GDM1 (cell line): ENCODE results near the gene TIGD1.

Source experiments
- DNase-seq: peaks from one replicate; lab custom pipeline; 2025; lab: John Stamatoyannopoulos, UW

The TIGD1 gene

DNA sequence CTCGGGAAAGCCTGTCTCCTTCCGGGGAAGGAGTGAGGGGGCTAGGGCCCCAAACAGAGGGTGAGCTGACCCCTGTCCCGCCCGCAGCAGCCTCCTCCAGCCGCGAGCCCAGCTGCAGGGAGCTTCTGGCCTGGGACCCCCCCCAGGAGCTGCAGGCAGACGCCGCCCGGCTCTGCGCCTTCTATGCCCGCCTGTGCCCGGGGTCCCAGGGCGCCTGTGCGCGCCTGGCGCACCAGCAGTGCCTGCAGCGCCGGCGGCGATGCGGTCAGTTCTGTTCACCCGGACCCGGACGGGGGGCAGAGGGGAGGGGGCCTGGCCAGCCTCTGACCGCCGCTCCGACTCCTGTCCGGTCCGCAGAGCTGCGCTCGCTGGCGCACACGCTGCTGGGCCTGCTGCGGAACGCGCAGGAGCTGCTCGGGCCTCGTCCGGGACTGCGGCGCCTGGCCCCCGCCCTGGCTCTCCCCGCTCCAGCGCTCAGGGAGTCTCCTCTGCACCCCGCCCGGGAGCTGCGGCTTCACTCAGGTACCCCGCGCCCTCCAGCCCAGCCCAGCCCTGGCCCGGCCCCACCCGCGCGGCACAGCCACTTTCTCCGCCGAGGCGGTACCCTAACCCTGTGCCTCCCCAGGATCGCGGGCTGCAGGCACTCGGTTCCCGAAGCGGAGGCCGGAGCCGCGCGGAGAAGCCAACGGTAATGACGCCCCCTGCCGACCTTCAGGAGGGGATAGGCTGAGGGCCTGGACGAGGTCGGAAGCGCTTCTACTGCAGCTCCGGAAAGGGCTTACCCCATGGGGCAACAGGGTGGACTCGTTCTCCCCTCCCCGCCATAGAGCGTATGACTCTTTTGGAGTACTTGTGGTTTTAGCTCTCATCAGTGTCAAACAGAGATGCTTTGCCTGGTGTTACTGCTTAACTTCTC lies 26.4 kb downstream of the TIGD1 start:
- DNase-seq = peak; percentile 3

DNA sequence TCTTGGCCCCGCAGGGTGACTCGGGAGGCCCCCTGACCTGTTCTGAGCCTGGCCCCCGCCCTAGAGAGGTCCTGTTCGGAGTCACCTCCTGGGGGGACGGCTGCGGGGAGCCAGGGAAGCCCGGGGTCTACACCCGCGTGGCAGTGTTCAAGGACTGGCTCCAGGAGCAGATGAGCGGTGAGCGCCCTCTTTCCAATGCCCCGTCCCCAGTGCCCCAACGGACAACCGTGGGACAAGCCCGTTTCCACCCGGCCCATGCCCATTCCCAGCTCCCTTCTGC lies 27.0 kb downstream of the TIGD1 start:
- no peak for DNase-seq

- DNase-seq = no peak
These were observed 27.5 kb downstream of the TIGD1 start for GRCh38 chr2:232522623-232523401.

DNA sequence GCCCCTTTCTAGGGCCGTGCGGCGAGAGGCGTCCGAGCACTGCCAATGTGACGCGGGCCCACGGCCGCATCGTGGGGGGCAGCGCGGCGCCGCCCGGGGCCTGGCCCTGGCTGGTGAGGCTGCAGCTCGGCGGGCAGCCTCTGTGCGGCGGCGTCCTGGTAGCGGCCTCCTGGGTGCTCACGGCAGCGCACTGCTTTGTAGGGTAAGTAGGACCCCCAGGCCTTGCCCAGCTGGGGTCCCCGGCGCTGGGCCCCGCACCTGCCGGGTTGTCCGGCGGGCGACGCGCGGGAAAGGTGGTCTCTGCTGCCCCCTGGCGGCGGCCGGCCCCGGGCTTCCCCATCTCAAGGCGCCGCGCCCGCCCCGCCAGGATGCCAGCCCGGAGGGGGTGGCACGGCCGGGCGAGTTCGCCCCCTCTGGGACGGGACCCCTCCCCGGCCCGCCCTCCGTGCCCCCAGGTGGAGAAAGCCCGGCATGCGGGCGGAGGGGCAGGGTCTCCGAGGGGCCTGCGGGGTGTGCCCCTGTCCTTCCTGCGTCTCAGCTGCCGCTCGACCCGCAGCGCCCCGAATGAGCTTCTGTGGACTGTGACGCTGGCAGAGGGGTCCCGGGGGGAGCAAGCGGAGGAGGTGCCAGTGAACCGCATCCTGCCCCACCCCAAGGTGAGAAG lies 28.3 kb downstream of the TIGD1 start:
- DNase-seq = no peak

DNA sequence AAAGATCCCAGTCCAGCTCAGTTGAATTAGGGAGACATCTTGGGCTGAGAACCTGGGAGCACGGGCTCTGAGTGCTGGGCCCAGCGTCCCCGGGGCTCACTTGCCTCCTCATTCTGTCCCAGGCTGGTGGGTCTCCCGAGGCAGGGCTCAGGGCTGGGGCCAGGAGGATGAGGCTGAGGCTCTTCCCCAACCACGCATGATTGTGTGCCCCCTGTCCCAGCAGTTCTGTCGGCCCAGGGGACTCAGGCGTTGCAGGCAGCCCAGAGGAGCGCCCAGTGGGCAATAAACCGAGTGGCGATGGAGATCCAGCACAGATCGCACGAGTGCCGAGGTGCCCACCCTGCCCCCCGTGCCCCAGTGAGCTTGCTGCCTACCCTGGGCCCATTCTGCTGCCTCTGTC lies 29.3 kb downstream of the TIGD1 start:
- no peak for DNase-seq

DNA sequence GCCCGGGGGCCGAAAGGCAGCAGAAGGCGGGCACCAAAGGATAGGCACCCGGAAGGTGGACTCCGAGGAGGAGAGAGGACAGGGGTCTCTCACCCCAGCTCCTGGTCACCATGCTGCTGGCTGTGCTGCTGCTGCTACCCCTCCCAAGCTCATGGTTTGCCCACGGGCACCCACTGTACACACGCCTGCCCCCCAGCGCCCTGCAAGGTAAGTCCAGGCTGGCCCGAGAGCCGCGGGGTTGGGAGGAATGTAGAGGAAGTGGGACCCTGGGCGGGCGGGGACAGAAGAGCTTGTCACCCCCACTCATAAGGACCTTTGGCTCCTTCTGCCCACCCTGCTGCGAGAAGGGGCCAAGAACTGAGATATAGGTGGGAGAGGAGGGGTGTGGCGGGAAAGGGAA lies 29.9 kb downstream of the TIGD1 start:
- DNase-seq = no peak

GRCh38 chr2:232519581-232520438 lies 30.5 kb downstream of the TIGD1 start, which contains the start of gene PRSS56:
PRSS56 (plus strand) TSS chr2:232520388; CDS start chr2:232520599, 211 bp downstream.
- DNase-seq = no peak

- no peak for DNase-seq
These were observed 31.5 kb downstream of the TIGD1 start for GRCh38 chr2:232518844-232519243.

GRCh38 chr2:232516551-232516950 lies 33.8 kb downstream of the TIGD1 start:
- no peak for DNase-seq

DNA sequence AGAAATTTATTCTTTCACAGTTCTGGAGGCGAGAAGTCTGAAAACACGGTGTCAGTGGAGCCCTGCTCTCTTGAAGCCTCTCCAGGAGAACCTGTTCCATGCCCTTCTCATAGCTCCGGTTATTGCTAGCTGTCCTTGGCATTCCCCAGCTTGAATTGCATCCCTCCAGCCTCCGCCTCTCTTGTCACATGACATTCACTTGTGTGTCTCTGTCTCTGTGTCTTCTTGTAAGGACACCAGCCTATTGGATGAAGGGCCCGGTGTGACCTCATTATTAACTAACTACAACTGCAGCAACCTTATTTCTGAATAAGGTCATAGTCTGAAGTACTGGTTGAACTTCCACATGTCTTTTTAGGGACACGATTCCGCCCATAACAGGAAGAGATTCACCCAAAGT lies 34.7 kb downstream of the TIGD1 start:
- DNase-seq = no peak

GRCh38 chr2:232513353-232513752 lies 37.0 kb downstream of the TIGD1 start:
- no peak for DNase-seq

- no peak for DNase-seq
These were observed 37.8 kb downstream of the TIGD1 start for GRCh38 chr2:232512602-232513001.

GRCh38 chr2:232511336-232511890 lies 38.9 kb downstream of the TIGD1 start:
- no peak for DNase-seq

DNA sequence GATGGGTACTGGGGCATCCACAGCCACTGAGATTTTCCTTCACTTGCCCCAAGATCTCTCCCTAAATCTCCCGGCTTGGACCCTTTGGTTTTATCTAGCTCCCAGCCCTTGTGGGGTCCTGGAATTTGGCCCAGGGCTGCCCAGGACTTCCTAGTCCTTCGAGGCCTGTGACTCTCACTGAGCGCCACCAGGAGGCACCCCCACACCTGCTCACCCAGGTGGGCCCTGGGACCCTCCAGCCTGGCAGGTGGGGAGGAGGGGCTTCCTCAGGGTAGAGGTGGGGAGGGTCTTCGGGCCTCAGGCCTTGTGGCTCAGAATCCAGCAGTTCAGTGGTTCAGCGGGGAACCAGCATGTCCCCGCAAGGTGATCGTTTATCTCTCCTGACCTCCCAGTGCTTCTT lies 42.1 kb downstream of the TIGD1 start:
- DNase-seq = no peak

DNA sequence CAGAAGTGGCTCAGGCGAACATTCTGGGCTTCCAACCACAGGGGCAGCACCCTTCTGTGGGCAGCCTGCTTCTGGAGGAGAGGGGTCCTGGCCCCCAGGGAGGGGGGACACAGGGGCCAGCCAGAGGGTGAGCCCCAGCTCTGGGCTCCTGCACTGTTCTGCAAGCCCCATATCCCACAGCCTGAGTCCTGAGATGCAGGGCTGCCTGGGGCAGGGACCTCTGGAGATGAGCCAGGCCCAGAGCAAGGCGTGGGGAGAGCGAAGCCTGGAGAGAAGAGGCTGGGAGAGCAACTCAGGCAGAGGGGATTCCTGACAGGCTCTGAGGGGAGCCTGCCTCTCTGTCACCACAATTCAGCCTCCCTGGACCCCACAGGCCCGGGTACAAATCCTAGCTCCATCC lies 43.6 kb downstream of the TIGD1 start:
- DNase-seq = no peak

GRCh38 chr2:232505856-232506255 lies 44.5 kb downstream of the TIGD1 start:
- DNase-seq = no peak

DNA sequence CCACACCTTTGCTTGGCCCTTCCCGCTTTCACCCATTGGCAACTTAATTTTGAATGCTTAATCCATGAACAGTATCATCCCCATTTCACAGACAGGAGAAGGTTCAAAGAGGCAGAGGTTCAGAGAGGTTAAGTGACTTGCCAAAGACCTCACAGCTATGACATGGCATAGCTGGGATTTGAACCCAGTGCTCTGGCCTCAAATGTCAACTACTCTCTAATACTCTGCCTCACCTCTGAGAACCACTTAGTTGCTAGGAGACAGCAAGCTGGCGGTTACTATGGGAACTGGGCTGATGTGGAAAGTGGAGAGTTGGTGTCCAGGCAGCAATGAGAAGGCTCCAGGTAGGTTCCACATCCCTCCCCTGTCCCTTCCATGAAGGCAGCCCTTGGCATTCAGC lies 45.9 kb downstream of the TIGD1 start:
- no peak for DNase-seq

DNA sequence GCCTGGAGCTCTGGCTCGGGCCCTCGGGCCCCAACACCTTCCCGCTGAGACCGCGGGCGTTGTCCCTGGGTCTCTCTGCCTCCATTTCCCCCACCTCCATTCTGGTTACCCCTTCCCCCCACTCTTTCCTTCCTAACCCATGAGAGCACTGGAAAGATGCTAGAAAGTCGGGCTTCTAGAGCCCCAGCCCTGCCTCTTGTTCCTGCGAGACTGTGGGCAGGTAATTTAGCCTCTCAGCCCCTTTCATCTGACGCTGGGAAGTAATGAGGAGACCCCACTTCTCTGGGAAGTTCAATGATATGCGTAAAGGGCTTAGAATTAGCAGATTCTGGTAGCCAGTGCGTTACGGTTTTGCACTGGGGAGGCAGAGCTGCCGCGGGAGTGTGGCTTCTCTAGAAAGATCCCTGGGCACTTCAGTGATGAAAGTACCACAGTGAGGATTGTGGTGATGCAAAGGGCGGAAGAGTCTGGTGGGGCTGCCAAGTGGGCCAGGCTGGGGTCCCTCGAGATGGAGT lies 46.5 kb downstream of the TIGD1 start:
- DNase-seq = no peak

DNA sequence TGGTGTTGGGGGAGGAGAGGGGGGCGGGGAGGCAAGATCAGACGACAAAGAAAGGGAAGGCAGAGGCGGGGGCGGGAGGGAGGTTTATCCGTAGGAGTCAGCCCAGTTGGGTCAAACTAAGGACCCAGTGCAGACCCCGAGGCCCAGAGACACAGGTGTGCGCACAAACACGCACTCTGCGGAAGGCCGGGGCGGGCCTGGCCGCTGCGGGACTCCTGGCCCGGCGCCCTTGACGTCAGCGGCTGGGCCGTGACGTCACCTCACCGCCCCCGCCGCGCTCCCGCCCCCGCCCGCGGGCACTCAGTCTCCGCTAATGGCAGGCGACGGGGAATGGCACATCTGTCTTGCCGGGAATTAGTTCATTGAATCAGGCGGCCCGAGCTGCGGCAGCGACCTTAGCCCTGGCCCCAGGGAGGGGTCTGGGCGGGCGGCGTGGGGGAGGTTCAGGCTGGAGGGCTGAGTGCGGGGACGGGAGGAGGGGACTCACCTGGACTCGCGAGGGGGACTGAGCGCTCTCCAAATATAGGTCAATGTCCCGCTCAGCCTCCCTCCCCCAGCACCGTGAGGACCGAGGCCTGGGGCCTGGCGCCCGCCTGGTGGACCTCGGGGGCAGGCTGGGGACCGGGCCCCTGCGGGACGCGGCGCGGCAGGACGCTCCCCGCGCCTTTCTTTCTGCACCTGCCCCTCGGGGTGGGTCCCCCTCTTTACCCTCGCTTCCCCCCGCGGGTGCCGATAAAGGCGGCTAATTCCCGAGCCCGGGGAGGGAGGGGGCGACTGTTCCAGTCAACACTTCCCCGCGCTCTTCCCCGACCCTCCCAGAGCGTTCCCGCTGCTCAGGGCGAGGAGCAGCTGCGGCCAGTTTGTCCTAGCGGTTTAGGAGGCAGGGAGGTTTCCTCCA lies 47.2 kb downstream of the TIGD1 start:
- no peak for DNase-seq

- DNase-seq = no peak
These were observed 47.8 kb downstream of the TIGD1 start for GRCh38 chr2:232502511-232502910.
